Left lung (tissue), 10 donors: ENCODE measurements around the gene PRPF31. TPM values are rescaled to one million over a fixed set of nuclear protein-coding genes. Genes with fewer than 3 reads are reported as not detected.
"Not testable (repeated sequence)": the region's sequence is repeated elsewhere in the genome, so short reads cannot be mapped to it uniquely, and the experiment has no call there.

ENCODE experiments used
- ATAC-seq: fragments of 200-7000 bp; cut with Tn5 transposase; one replicate; pipeline ENCODE4 v1.9.1; 2020; ENCODE audit warnings: moderate library complexity
- DNase-seq, 4 donors: peaks; one replicate each; pipeline ENCODE4 v3.0.0-alpha.2; 2013 to 2020
- H3K27ac ChIP-seq, 2 donors: fragments of 200-600 bp; sonication (generic) in 1 of 2; one replicate each; pipeline versions ENCODE4 v1.5.0 to v1.8.0; 2020 to 2021
- H3K27me3 ChIP-seq, 2 donors: fragments of 200-600 bp; sonication (generic) in 1 of 2; one replicate each; pipeline versions ENCODE4 v1.5.0 to v1.8.0; 2020 to 2021
- H3K36me3 ChIP-seq, 2 donors: fragments of 200-600 bp; sonication (generic) in 1 of 2; one replicate each; pipeline versions ENCODE4 v1.5.0 to v1.8.0; 2020 to 2021
- H3K4me1 ChIP-seq, 2 donors: fragments of 200-600 bp; one replicate each; pipeline ENCODE4 v1.8.0; 2021
- H3K4me3 ChIP-seq, 2 donors: fragments of 200-600 bp; sonication (generic) in 1 of 2; one replicate each; pipeline versions ENCODE4 v1.5.0 to v1.8.0; 2020 to 2021; ENCODE audit warnings: mild to moderate bottlenecking in 1 of 2
- H3K9me3 ChIP-seq, 2 donors: fragments of 200-600 bp; sonication (generic) in 1 of 2; one replicate each; pipeline versions ENCODE4 v1.5.0 to v1.8.0; 2020 to 2021
- intact Hi-C, 2 donors: fragments of 100-400 bp; cut with DNase I; formaldehyde crosslinking; loops; one replicate each; pipeline versions ENCODE4 v1.11.2 to v1.14.2; 2022
- polyA plus RNA-seq, 6 donors: library from polyadenylated mRNA; unstranded; fragments of 120-200 nt; gene quantifications; one replicate each; pipeline ENCODE4 v1.2.1, GENCODE V29; 2013; ENCODE audit not compliant: insufficient read length in 6 of 6
- total RNA-seq, 2 donors: library from RNA; stranded (reverse); fragmentation: NEBNext Ultra II Directional; extraction: Animal tissue kit (Norgen Biotek cat#: 25700); gene quantifications; one replicate each; pipeline ENCODE4 v1.2.1, GENCODE V29; 2021
- TF ChIP-seq, protein P1 (sequence below), 2 donors: fragments of 200-600 bp; sonication (generic) in 1 of 2; IDR thresholded peaks; one replicate each; pipeline versions ENCODE4 v1.5.0 to v1.8.0; 2021; ENCODE audit warnings: antibody characterized with exemption in 2 of 2
- donor health status: DM: no; HTN: yes; CAD: no.
- donor health status: DM: no; HTN: no; CAD: no.

The PRPF31 gene
- total and polyA plus RNA-seq, 8 donors = 46.8 to 65.3 (median 61.8) TPM

DNA sequence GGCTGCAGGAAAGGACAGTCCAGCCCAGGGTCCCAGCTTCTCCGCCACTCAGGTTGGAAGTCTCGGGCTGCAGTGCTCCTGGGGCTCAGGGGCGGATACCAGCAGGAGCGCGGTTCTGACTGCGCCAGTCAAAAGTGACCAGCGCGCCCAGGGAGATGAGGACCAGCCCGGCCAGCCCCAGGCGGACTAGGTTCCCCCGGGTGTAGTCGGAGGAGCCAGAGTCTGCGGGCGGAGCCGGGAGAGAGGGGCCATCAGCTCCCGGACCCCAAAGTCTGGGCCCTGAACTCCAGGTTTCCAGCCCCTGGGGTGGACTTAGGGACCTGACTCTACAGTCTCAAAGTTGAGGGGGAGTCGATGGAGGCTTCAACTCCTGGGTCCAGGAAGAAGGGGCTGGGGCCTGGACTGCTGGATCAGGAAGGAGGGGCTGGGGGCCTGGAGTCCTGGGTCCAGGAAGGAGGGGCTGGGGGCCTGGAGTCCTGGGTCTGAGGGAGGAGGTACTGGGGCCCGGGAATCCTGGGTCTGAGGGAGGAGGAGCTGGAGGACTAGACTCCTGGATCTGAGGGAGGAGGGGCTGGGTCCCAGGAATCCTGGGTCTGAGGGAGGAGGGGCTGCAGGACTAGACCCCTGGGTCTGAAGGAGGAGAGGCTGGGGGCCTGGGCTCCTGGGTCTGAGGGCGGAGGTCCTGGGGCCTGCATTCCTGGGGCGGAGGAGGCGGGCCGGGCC is 20.3 kb upstream of the PRPF31 start:
- no peaks in the 10 kb centered on the region for H3K9me3 ChIP-seq
- intact Hi-C loops = no loop called here
- H3K4me3 ChIP-seq = peak overlapping the region in 1 of 2 donors; percentile 36
- no peak overlapping the region for H3K27ac ChIP-seq
- peaks cover 6 to 37% of the 10 kb centered on the region in 2 donors for H3K4me1 ChIP-seq
- TF ChIP-seq, protein P1, sequence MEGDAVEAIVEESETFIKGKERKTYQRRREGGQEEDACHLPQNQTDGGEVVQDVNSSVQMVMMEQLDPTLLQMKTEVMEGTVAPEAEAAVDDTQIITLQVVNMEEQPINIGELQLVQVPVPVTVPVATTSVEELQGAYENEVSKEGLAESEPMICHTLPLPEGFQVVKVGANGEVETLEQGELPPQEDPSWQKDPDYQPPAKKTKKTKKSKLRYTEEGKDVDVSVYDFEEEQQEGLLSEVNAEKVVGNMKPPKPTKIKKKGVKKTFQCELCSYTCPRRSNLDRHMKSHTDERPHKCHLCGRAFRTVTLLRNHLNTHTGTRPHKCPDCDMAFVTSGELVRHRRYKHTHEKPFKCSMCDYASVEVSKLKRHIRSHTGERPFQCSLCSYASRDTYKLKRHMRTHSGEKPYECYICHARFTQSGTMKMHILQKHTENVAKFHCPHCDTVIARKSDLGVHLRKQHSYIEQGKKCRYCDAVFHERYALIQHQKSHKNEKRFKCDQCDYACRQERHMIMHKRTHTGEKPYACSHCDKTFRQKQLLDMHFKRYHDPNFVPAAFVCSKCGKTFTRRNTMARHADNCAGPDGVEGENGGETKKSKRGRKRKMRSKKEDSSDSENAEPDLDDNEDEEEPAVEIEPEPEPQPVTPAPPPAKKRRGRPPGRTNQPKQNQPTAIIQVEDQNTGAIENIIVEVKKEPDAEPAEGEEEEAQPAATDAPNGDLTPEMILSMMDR (IDR thresholded peaks at IDR 0.05) = no peak
- H3K27me3 ChIP-seq = peaks cover 0 to 48% of the 10 kb centered on the region in 2 donors
- DNase-seq = peak in 1 of 4 donors; percentile 71
- ATAC-seq = no peak
- peaks cover 0 to 15% of the 10 kb centered on the region in 2 donors for H3K36me3 ChIP-seq

DNA sequence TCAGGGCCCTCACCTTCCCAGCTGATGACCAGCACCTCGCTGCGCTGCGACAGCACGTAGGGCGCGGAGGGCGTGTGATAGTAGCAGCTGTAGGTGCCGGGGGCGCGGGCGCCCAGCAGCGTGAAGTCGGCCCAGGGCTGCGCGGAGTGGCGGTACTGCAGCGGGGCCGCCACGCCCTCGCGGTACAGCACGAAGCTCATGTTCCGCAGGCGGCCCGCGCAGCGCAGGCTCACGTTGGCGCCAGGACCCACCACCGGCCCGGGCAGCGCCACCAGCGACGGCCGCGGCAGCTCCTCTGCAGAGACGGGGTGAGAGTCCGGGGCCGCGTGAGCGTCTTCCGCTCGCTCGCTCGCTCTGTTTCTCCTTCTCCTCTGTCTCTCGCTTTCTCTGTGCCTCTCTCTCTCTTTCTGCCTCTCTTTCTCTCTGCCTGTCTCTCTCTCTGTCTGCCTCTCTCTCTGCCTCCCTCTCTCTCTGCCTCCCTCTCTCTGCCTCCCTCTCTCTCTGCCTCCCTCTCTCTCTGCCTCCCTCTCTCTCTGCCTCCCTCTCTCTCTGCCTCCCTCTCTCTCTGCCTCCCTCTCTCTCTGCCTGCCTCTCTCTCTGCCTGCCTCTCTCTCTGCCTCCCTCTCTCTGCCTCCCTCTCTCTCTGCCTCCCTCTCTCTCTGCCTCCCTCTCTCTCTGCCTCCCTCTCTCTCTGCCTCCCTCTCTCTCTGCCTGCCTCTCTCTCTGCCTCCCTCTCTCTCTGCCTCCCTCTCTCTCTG is 19.5 kb upstream of the PRPF31 start:
- Histone ChIP-seq H3K4me1 (peaks cover 6 to 41% of the 10 kb centered on the region in 2 donors), H3K4me3 (peak overlapping the region in 1 of 2 donors; percentile 36), H3K27me3 (peaks cover 0 to 40% of the 10 kb centered on the region in 2 donors), H3K36me3 (peaks cover 0 to 15% of the 10 kb centered on the region in 2 donors), H3K27ac (peak overlapping the region in 1 of 2 donors; percentile 83)
- H3K9me3 ChIP-seq, intact Hi-C loops: not testable (repeated sequence)
- ATAC-seq = peak; percentile 73
- peak in 3 of 4 donors; percentile 49 to 94 (median 53) for DNase-seq

DNA sequence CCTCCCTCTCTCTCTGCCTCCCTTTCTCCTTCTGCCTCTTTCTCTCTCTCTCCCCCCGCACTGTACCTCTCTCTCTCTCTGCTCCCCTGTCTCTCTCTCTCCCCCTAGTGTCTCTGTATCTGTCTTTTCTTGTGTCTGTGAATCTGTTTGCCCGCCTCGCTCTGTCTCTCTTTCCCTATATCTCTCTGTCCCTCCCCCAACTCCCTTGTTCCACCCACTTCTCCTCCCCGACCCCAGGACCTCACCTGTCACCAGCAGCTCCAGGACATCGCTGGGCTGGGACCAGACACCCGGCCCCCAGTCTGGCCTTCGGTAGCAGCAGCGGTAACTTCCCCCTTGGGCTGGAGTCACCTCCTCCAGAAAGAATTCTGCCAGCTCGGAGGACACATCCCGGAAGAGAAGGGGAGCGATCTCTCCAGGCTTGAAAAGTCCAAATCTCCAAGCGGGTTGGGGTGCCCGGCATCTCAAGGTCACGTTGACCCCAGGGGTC is 18.9 kb upstream of the PRPF31 start:
- Histone ChIP-seq H3K27me3 (peaks cover 0 to 40% of the 10 kb centered on the region in 2 donors), H3K27ac (peak overlapping the region in 1 of 2 donors; percentile 83), H3K9me3 (no peaks in the 10 kb centered on the region), H3K4me3 (peak overlapping the region in 1 of 2 donors; percentile 36), H3K36me3 (peaks cover 0 to 15% of the 10 kb centered on the region in 2 donors), H3K4me1 (peaks cover 6 to 47% of the 10 kb centered on the region in 2 donors)
- peak; percentile 24 for ATAC-seq
- intact Hi-C loops = no loop called here
- DNase-seq = peak in 2 of 4 donors; percentile 42 to 80
- TF ChIP-seq, protein P1 (IDR thresholded peaks at IDR 0.05) = no peak

DNA sequence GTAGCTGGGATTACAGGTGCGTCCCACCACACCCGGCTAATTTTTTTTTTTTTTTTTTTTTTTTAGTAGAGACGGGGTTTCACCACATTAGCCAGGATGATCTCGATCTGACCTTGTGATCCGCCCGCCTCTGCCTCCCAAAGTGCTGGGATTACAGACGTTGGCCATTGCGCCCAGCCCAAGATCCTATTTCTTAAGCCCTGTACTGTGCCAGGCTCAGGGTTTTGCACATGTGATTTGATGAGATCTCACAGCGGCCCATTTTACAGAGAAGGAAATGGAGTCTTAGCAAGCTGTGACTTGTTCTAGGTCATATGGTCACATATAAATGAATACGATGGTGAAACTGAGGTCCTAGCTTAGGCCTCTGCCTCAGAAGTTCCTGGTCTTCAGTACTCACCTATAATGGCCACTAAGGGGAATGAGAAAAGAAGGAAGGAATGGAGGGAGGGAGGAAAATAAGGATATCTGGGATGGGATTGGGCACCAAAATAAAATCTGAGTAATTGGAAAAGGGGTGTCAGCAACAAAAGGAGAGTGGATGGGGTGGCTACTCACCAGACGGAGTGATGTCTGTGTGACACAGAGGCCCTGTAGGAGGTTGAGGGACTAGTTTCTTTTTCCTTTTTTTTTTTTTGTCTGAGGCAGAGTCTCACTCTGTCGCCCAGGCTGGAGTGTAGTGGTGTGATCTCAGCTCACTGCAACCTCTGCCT is 16.2 kb upstream of the PRPF31 start:
- DNase-seq = peak in 1 of 4 donors; percentile 18
- no peak for ATAC-seq
- peaks cover 0 to 30% of the 10 kb centered on the region in 2 donors for H3K27me3 ChIP-seq
- H3K9me3 ChIP-seq = no peaks in the 10 kb centered on the region
- peak overlapping the region in 1 of 2 donors; percentile 88 for H3K27ac ChIP-seq
- H3K4me1 ChIP-seq = peaks cover 14 to 66% of the 10 kb centered on the region in 2 donors
- intact Hi-C loops = no loop called here
- TF ChIP-seq, protein P1 (IDR thresholded peaks at IDR 0.05) = no peak
- H3K4me3 ChIP-seq = peak overlapping the region in 1 of 2 donors; percentile 51
- peaks cover 0 to 9% of the 10 kb centered on the region in 2 donors for H3K36me3 ChIP-seq

DNA sequence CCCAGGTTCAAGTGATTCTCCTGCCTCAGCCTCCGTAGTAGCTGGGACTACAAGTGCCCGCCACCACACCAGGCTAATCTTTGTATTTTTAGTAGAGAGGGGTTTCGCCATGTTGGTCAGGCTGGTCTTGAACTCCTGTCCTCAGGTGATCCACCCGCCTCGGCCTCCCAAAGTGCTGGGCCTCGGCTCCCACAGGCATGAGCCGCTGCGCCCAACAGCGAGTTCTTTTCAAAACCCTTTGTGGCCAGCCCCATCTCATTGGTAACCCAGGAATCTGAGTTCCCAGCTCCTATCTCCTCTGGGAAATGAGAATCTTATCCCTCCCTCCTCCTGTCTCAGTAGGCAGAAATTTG is 15.7 kb upstream of the PRPF31 start:
- ATAC-seq, intact Hi-C loops, H3K9me3 ChIP-seq, H3K36me3 ChIP-seq: not testable (repeated sequence)
- Histone ChIP-seq H3K4me1 (peaks cover 14 to 71% of the 10 kb centered on the region in 2 donors), H3K27me3 (peaks cover 0 to 26% of the 10 kb centered on the region in 2 donors), H3K27ac (peak overlapping the region in 1 of 2 donors; percentile 88), H3K4me3 (peak overlapping the region in 1 of 2 donors; percentile 51)
- DNase-seq = peak in 1 of 4 donors; percentile 20
